Subcutaneous adipose tissue (tissue), 4 donors: ENCODE results near the gene LTA4H. TPM values are rescaled to one million over a fixed set of nuclear protein-coding genes. Genes with fewer than 3 reads are reported as not detected.

Experiments
- total RNA-seq, 4 donors: library from RNA; depleted of rRNA; stranded (reverse); fragments of >200 nt; gene quantifications; one replicate each; pipeline ENCODE4 v1.1.0, GENCODE V29; 2016
- TF ChIP-seq, protein P1 (sequence below): fragments of 450-650 bp; IDR thresholded peaks from one replicate; pipeline ENCODE4 v1.5.1; 2016; ENCODE audit warnings: low read depth, mild to moderate bottlenecking, control low read depth, antibody characterized with exemption, moderate library complexity

Gene LTA4H
- total RNA-seq, 4 donors from 2014 or later = 43.3 to 156 (median 57.0) TPM

DNA sequence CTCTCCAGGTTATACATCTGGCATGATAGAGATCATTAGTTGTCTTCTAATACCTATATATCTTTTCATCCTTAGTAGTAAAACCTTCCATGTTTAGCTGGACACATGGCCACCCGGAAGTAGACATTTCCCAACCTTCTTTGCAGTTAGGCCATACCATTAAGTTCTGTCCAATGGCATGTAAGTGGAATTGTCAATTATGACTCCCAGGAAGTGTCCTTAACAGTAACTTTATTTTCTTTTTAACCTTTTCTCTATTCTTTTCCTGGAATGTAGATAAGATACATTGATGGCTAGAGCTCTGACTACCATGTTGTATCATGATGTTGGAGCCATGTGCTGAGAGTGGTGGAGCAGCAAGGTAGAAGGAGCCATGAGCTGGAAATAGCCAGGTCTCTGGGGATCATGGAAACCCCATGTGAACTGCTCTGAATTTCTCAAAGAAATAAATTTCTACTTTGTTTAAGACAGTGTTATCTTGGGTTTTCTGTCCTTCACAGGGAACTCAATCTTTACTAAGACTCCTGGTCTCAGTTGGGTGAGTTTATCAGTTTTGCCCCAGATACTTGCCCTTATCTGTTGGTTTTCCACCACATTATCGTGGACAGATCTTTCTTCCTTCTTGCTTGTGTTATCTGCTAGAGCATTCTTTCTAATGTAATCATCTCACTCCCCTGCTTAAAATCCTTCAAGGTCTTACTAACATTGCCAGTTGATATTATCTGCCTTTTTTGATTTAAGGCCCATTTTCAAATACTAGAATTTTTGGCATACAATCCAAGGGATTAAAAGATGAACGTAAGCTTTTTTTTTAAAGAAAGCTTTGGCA, 5.1 kb upstream of the LTA4H start:
- TF ChIP-seq, protein P1, sequence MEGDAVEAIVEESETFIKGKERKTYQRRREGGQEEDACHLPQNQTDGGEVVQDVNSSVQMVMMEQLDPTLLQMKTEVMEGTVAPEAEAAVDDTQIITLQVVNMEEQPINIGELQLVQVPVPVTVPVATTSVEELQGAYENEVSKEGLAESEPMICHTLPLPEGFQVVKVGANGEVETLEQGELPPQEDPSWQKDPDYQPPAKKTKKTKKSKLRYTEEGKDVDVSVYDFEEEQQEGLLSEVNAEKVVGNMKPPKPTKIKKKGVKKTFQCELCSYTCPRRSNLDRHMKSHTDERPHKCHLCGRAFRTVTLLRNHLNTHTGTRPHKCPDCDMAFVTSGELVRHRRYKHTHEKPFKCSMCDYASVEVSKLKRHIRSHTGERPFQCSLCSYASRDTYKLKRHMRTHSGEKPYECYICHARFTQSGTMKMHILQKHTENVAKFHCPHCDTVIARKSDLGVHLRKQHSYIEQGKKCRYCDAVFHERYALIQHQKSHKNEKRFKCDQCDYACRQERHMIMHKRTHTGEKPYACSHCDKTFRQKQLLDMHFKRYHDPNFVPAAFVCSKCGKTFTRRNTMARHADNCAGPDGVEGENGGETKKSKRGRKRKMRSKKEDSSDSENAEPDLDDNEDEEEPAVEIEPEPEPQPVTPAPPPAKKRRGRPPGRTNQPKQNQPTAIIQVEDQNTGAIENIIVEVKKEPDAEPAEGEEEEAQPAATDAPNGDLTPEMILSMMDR = no peak

DNA sequence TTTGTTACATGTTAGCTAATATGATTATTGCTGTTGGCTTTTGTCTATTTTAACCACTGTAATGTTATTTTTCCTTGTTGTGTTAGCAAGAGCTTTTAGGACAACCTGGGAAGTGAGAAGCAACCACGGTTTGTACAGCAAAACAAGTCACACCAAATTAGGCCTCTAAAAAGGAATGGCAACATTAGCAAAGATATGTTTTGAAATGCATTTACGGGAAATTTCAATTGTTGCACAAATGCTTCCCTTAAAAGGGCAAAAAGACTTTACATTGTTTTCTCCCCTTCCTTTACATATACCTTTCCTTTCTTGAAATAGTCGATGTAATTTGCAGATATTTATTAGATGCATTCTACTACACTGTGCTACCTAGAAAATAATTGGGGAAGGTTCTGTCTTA, 4.1 kb upstream of the LTA4H start:
- TF ChIP-seq, protein P1 = no peak

DNA sequence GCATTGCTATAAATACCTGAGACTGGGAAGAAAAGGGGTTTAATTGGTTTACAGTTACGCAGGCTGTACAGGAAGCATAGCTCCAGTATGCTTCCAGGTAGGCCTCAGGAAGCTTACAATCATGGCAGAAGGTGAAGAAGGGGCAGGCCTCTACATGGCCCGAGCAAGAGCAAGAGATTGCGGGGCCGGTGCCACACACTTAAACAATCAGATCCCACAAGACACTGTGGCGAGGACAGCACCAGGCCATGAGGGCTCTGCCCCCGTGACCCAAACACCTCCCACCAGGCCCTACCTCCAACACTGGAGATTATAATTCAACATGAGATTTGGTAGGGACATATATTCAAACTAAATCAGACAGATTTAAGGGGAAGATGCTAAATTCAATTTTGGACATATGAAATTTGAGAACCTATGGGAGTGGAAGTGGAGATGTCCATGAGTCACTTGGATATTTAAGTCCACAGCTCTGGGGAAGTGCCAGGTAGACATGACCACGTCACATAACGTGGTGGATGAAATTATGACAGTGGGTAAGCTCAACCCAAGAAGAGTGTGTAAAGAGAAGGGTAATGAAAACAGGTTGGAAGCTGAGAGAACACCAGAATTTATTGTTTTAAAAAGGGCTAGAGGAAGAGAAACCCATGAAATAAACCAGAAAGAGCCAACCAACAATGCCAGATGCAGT, 1.5 kb upstream of the LTA4H start:
- TF ChIP-seq, protein P1 = no peak

- TF ChIP-seq, protein P1 = no peak
Measured at GRCh38 chr12:96034621-96035282, 635 bp downstream of the LTA4H start.

- TF ChIP-seq, protein P1 = no peak
Measured at GRCh38 chr12:96033549-96034389, 1.6 kb downstream of the LTA4H start.

- TF ChIP-seq, protein P1 = no peak
Measured at GRCh38 chr12:96029826-96030225, 5.6 kb downstream of the LTA4H start.
